Endothelial cell of umbilical vein (primary cell): ENCODE results near the gene PRKCI.
"Not testable (repeated sequence)": the region's sequence is repeated elsewhere in the genome, so short reads cannot be mapped to it uniquely, and the experiment has no call there.

Experiments
- FOS ChIP-seq: IDR thresholded peaks from 2 replicates; pipeline ENCODE4 v1.6.1; 2011; ENCODE audit warnings: mild to moderate bottlenecking, low read length, moderate library complexity, borderline replicate concordance; ENCODE audit not compliant: insufficient read depth
- POLR2A ChIP-seq: IDR thresholded peaks from 2 replicates; pipeline ENCODE4 v1.6.1; 2012; ENCODE audit warnings: low read depth, mild to moderate bottlenecking, control low read depth, low read length
- POLR2AphosphoS5 ChIP-seq: IDR thresholded peaks from 2 replicates; pipeline ENCODE4 v1.6.1; 2012; ENCODE audit warnings: low read depth, mild to moderate bottlenecking, control low read depth, low read length, moderate library complexity; ENCODE audit not compliant: insufficient read depth
- TF ChIP-seq, protein P1 (sequence below), 2 donors: IDR thresholded peaks; 1 replicate in 1 of 2; 2 replicates in 1 of 2; pipeline ENCODE4 v1.5.1; 2011; ENCODE audit warnings: low read length in 2 of 2, mild to moderate bottlenecking in 2 of 2, moderate library complexity in 2 of 2, control low read depth in 1 of 2, inconsistent platforms in 1 of 2, low read depth in 1 of 2; ENCODE audit not compliant: insufficient read depth in 1 of 2; ENCODE audit errors: extremely low read depth in 1 of 2

DNA sequence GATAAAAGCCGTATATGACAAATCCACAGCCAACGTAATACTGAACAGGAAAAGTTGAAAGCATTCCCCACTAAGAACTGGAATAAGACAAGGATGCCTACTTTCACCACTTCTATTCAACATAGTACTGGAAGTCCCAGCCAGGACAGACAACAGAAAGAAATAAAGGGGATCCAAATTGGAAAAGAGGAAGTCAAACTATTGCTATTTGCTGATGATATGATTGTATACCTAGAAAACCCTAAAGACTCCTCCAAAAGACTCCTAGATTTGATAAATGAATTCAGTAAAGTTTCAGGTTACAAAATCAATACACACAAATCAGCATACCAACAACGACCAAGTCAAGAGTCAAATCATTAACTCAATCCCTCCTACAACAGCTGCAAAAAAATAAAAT is 26.5 kb upstream of the PRKCI start:
- TF ChIP-seq POLR2AphosphoS5, FOS, POLR2A: not testable (repeated sequence)
- TF ChIP-seq, protein P1, sequence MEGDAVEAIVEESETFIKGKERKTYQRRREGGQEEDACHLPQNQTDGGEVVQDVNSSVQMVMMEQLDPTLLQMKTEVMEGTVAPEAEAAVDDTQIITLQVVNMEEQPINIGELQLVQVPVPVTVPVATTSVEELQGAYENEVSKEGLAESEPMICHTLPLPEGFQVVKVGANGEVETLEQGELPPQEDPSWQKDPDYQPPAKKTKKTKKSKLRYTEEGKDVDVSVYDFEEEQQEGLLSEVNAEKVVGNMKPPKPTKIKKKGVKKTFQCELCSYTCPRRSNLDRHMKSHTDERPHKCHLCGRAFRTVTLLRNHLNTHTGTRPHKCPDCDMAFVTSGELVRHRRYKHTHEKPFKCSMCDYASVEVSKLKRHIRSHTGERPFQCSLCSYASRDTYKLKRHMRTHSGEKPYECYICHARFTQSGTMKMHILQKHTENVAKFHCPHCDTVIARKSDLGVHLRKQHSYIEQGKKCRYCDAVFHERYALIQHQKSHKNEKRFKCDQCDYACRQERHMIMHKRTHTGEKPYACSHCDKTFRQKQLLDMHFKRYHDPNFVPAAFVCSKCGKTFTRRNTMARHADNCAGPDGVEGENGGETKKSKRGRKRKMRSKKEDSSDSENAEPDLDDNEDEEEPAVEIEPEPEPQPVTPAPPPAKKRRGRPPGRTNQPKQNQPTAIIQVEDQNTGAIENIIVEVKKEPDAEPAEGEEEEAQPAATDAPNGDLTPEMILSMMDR (IDR thresholded peaks at IDR 0.05; ENCODE audit: extremely low read depth in 1 of 2, insufficient read depth in 1 of 2, low read depth in 1 of 2, low read length in 2 of 2) = not testable (repeated sequence)
